ENCODE measurements around the gene PLA2G4D. TPM values are rescaled to one million over a fixed set of nuclear protein-coding genes. Genes with fewer than 3 reads are reported as not detected.

The PLA2G4D gene
- total and polyA plus RNA-seq, 2 experiments from 2014 or later: 0.07 to 0.15 TPM

GRCh38 chr15:42100021-42100800 is 5.8 kb upstream of the PLA2G4D start:
- H3K9me3 Mint-ChIP-seq: no peaks in the 10 kb centered on the region
- DNase-seq (ENCODE audit: low spot score): no peak
- Histone ChIP-seq H3K27ac (ENCODE audit: low read depth) (no peak overlapping the region), H3K27me3 (ENCODE audit: insufficient read depth) (no peaks in the 10 kb centered on the region), H3K9me2 (ENCODE audit: insufficient read depth) (no peaks in the 10 kb centered on the region), H3K79me2 (replicated peaks; ENCODE audit: insufficient read depth) (no peaks in the 10 kb centered on the region), H2AFZ (no peak overlapping the region), H3K4me1 (ENCODE audit: insufficient read depth) (no peaks in the 10 kb centered on the region), H3K4me2 (no peak overlapping the region), H3K4me3 (no peak overlapping the region), H4K20me1 (replicated peaks; ENCODE audit: insufficient read depth) (no peaks in the 10 kb centered on the region), H3K36me3 (ENCODE audit: insufficient read depth) (no peaks in the 10 kb centered on the region), H3F3A (replicated peaks; ENCODE audit: low read depth) (no peaks in the 10 kb centered on the region)
- no peak overlapping the region for H3K4me3 Mint-ChIP-seq
- ATAC-seq: no peak
- H3K27me3 Mint-ChIP-seq (ENCODE audit: insufficient read depth, low read depth, poor library complexity): no peaks in the 10 kb centered on the region
- H3K4me1 Mint-ChIP-seq: no peaks in the 10 kb centered on the region
- no peaks in the 10 kb centered on the region for H3K36me3 Mint-ChIP-seq (ENCODE audit: low read depth)
- TF ChIP-seq, protein P1, sequence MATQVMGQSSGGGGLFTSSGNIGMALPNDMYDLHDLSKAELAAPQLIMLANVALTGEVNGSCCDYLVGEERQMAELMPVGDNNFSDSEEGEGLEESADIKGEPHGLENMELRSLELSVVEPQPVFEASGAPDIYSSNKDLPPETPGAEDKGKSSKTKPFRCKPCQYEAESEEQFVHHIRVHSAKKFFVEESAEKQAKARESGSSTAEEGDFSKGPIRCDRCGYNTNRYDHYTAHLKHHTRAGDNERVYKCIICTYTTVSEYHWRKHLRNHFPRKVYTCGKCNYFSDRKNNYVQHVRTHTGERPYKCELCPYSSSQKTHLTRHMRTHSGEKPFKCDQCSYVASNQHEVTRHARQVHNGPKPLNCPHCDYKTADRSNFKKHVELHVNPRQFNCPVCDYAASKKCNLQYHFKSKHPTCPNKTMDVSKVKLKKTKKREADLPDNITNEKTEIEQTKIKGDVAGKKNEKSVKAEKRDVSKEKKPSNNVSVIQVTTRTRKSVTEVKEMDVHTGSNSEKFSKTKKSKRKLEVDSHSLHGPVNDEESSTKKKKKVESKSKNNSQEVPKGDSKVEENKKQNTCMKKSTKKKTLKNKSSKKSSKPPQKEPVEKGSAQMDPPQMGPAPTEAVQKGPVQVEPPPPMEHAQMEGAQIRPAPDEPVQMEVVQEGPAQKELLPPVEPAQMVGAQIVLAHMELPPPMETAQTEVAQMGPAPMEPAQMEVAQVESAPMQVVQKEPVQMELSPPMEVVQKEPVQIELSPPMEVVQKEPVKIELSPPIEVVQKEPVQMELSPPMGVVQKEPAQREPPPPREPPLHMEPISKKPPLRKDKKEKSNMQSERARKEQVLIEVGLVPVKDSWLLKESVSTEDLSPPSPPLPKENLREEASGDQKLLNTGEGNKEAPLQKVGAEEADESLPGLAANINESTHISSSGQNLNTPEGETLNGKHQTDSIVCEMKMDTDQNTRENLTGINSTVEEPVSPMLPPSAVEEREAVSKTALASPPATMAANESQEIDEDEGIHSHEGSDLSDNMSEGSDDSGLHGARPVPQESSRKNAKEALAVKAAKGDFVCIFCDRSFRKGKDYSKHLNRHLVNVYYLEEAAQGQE (IDR thresholded peaks at IDR 0.05; ENCODE audit: unreplicated experiment): no peak
- TF ChIP-seq NANOG (IDR thresholded peaks at IDR 0.05; ENCODE audit: borderline replicate concordance) (no peak), POLR2AphosphoS5 (IDR thresholded peaks at IDR 0.05; ENCODE audit: low read depth) (no peak), EZH2 (IDR thresholded peaks at IDR 0.05; ENCODE audit: low read depth, unreplicated experiment) (no peak), JUNB (IDR thresholded peaks at IDR 0.05; ENCODE audit: unreplicated experiment) (no peak), STAT1 (IDR thresholded peaks at IDR 0.05; ENCODE audit: unreplicated experiment) (no peak), ZNF331 (CRISPR knock-in tag; IDR thresholded peaks at IDR 0.05; ENCODE audit: low read depth) (no peak)
- TF ChIP-seq, protein P2, sequence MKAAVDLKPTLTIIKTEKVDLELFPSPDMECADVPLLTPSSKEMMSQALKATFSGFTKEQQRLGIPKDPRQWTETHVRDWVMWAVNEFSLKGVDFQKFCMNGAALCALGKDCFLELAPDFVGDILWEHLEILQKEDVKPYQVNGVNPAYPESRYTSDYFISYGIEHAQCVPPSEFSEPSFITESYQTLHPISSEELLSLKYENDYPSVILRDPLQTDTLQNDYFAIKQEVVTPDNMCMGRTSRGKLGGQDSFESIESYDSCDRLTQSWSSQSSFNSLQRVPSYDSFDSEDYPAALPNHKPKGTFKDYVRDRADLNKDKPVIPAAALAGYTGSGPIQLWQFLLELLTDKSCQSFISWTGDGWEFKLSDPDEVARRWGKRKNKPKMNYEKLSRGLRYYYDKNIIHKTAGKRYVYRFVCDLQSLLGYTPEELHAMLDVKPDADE (IDR thresholded peaks at IDR 0.05): no peak
- no peak overlapping the region for H3K27ac Mint-ChIP-seq

GRCh38 chr15:42097018-42097417 is 2.7 kb upstream of the PLA2G4D start:
- Histone ChIP-seq H4K20me1 (replicated peaks; ENCODE audit: insufficient read depth) (no peaks in the 10 kb centered on the region), H3K9me2 (ENCODE audit: insufficient read depth) (no peaks in the 10 kb centered on the region), H3K4me1 (ENCODE audit: insufficient read depth) (0 out of 2 replicates have a peak, but pooled peaks cover 3% of the 10 kb centered on the region), H3F3A (replicated peaks; ENCODE audit: low read depth) (no peaks in the 10 kb centered on the region), H3K27me3 (ENCODE audit: insufficient read depth) (no peaks in the 10 kb centered on the region), H3K4me3 (no peak overlapping the region), H3K4me2 (no peak overlapping the region), H2AFZ (no peak overlapping the region), H3K79me2 (replicated peaks; ENCODE audit: insufficient read depth) (no peaks in the 10 kb centered on the region), H3K27ac (ENCODE audit: low read depth) (no peak overlapping the region), H3K36me3 (ENCODE audit: insufficient read depth) (no peaks in the 10 kb centered on the region)
- Mint-ChIP-seq H3K4me3 (no peak overlapping the region), H3K4me1 (peaks cover 7% of the 10 kb centered on the region), H3K27ac (no peak overlapping the region), H3K27me3 (ENCODE audit: insufficient read depth, low read depth, poor library complexity) (no peaks in the 10 kb centered on the region), H3K9me3 (no peaks in the 10 kb centered on the region), H3K36me3 (ENCODE audit: low read depth) (no peaks in the 10 kb centered on the region)
- ATAC-seq (no peak), DNase-seq (ENCODE audit: low spot score) (no peak)
- TF ChIP-seq STAT1 (IDR thresholded peaks at IDR 0.05; ENCODE audit: unreplicated experiment): no peak
- TF ChIP-seq, protein P3, sequence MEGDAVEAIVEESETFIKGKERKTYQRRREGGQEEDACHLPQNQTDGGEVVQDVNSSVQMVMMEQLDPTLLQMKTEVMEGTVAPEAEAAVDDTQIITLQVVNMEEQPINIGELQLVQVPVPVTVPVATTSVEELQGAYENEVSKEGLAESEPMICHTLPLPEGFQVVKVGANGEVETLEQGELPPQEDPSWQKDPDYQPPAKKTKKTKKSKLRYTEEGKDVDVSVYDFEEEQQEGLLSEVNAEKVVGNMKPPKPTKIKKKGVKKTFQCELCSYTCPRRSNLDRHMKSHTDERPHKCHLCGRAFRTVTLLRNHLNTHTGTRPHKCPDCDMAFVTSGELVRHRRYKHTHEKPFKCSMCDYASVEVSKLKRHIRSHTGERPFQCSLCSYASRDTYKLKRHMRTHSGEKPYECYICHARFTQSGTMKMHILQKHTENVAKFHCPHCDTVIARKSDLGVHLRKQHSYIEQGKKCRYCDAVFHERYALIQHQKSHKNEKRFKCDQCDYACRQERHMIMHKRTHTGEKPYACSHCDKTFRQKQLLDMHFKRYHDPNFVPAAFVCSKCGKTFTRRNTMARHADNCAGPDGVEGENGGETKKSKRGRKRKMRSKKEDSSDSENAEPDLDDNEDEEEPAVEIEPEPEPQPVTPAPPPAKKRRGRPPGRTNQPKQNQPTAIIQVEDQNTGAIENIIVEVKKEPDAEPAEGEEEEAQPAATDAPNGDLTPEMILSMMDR (conservative IDR thresholded peaks at IDR 0.05; ENCODE audit: low read depth in 2 of 2): no peak
